K562 (cell line): Measurements from ENCODE around the gene PPP1R12C. TPM values are rescaled to one million over a fixed set of nuclear protein-coding genes. Genes with fewer than 3 reads are reported as not detected.

Source experiments
- ATAC-seq: fragments of 200-7000 bp; cut with Tn5 transposase; 3 replicates; pipeline ENCODE4 v1.9.1; 2020; ENCODE audit warnings: moderate library complexity
- BruUV-seq: library from RNA; stranded (reverse); fragments of 400-500 nt; replicated peaks from 2 replicates; lab custom pipeline; 2021; lab: Mats Ljungman, UMichigan
- CTCF ChIA-PET: fragments of 300-600 bp; formaldehyde crosslinking; extraction: SDS; loops from one replicate; lab custom pipeline; 2021; ENCODE audit warnings: low intra/inter-chr PET ratio; lab: Yijun Ruan, JAX
- POLR2A ChIA-PET: fragments of 300-600, 350-650 bp; sonication (Branson Sonifier 250); formaldehyde crosslinking; extraction: SDS; loops from one replicate; lab custom pipeline; 2021; ENCODE audit warnings: antibody characterized with exemption, inconsistent platforms; lab: Yijun Ruan, JAX
- DNase-seq, 4 experiments: peaks; one replicate each; pipeline versions ENCODE4 v3.0.0 to v3.0.0-alpha.2; 2011 to 2018; ENCODE audit warnings: low spot score in 3 of 4, mixed read lengths in 3 of 4; ENCODE audit errors: extremely low read depth in 1 of 4
- FAIRE-seq: peaks from 2 replicates; lab custom pipeline; 2011; peaks lifted over from hg19 to GRCh38; lab: Jason Lieb, UNC
- H2AFZ ChIP-seq: 2 replicates; pipeline ENCODE4 v1.6.0; 2011; ENCODE audit warnings: low read depth, low read length, control low read depth, inconsistent platforms
- H3K27ac ChIP-seq: fragments of 200-600 bp; 3 replicates; pipeline ENCODE4 v1.8.0; 2011; ENCODE audit warnings: low read depth, mild to moderate bottlenecking, control low read depth, inconsistent platforms, low read length, moderate library complexity, mixed read lengths; ENCODE audit errors: extremely low read depth
- H3K27me3 ChIP-seq, 2 experiments: fragments of 300-600 bp in 1 of 2; 2 replicates in 1 of 2; 3 replicates in 1 of 2; pipeline versions ENCODE4 v1.6.0 to v1.8.0; 2011; ENCODE audit warnings: inconsistent platforms in 2 of 2, low read length in 2 of 2, mild to moderate bottlenecking in 1 of 2, mixed read lengths in 1 of 2, moderate library complexity in 1 of 2; ENCODE audit not compliant: control insufficient read depth in 2 of 2, insufficient read depth in 2 of 2
- H3K36me3 ChIP-seq: fragments of 300-600 bp; 3 replicates; pipeline ENCODE4 v1.8.0; 2011; ENCODE audit warnings: mild to moderate bottlenecking, low read length, inconsistent platforms; ENCODE audit not compliant: control insufficient read depth, insufficient read depth
- H3K4me1 ChIP-seq, 2 experiments: fragments of 200-600 bp in 1 of 2; replicated peaks in 1 of 2; 2 replicates in 1 of 2; 3 replicates in 1 of 2; pipeline versions ENCODE4 v1.5.1 to v1.8.0; 2011; ENCODE audit warnings: inconsistent platforms in 2 of 2, low read length in 2 of 2, mild to moderate bottlenecking in 1 of 2, mixed read lengths in 1 of 2, moderate library complexity in 1 of 2; ENCODE audit not compliant: control insufficient read depth in 2 of 2, insufficient read depth in 2 of 2
- H3K4me2 ChIP-seq: 2 replicates; pipeline ENCODE4 v1.6.1; 2011; ENCODE audit warnings: low read length, control low read depth, inconsistent platforms, mixed read lengths; ENCODE audit not compliant: insufficient read depth
- H3K4me3 ChIP-seq: fragments of 200-600 bp; sonication (generic), shearing (Covaris generic); 2 replicates; pipeline ENCODE4 v1.5.1; 2016; ENCODE audit warnings: control low read depth, inconsistent platforms
- H3K79me2 ChIP-seq: fragments of 200-600 bp; 3 replicates; pipeline ENCODE4 v1.8.0; 2011; ENCODE audit warnings: low read length, inconsistent platforms; ENCODE audit not compliant: control insufficient read depth, insufficient read depth
- H3K9ac ChIP-seq, 2 experiments: 2 replicates each; pipeline versions ENCODE4 v1.6.0 to v1.6.1; 2011; ENCODE audit warnings: low read depth in 2 of 2, low read length in 2 of 2, control low read depth in 1 of 2, inconsistent platforms in 1 of 2, mild to moderate bottlenecking in 1 of 2, mixed read lengths in 1 of 2; ENCODE audit not compliant: insufficient read depth in 1 of 2
- H3K9me1 ChIP-seq: one replicate; pipeline ENCODE4 v1.6.0; 2011; ENCODE audit warnings: inconsistent platforms, mild to moderate bottlenecking, low read length, moderate library complexity; ENCODE audit not compliant: control insufficient read depth, insufficient read depth
- H3K9me3 ChIP-seq: replicated peaks from 2 replicates; pipeline ENCODE4 v1.5.1; 2011; ENCODE audit warnings: low read depth, low read length, inconsistent platforms; ENCODE audit not compliant: control insufficient read depth, insufficient read depth
- H4K20me1 ChIP-seq: replicated peaks from 2 replicates; pipeline ENCODE4 v1.6.1; 2011; ENCODE audit warnings: low read length, inconsistent platforms, mixed read lengths; ENCODE audit not compliant: control insufficient read depth, insufficient read depth
- ATF1 ChIP-seq, 2 experiments: fragments of 450-650 bp in 1 of 2; IDR thresholded peaks; 2 replicates each; pipeline ENCODE4 v1.6.1; 2016; ENCODE audit warnings: missing compliant biosample characterization in 1 of 2, missing genetic modification characterization in 1 of 2
- BHLHE40 ChIP-seq: IDR thresholded peaks from 2 replicates; pipeline ENCODE4 v1.6.1; 2011; ENCODE audit warnings: low read length, improper control_type of control experiment
- CAMTA2 ChIP-seq: fragments of 250-450 bp; sonication (Bioruptor Pico); conservative IDR thresholded peaks from 2 replicates; pipeline ENCODE4 v1.5.1; 2022
- CSDE1 ChIP-seq, 2 experiments: fragments of 450-650 bp; IDR thresholded peaks; 2 replicates each; pipeline ENCODE4 v1.6.1; 2016; ENCODE audit warnings: mild to moderate bottlenecking in 1 of 2
- E2F4 ChIP-seq: sonication (generic); formaldehyde crosslinking; IDR thresholded peaks from 2 replicates; pipeline ENCODE4 v1.8.0; 2022; ENCODE audit warnings: mild to moderate bottlenecking, low read depth, missing genetic modification reagents
- EHMT2 ChIP-seq: fragments of 450-650 bp; IDR thresholded peaks from 2 replicates; pipeline ENCODE4 v1.6.1; 2018; ENCODE audit warnings: antibody characterized with exemption
- HBP1 ChIP-seq: fragments of 450-650 bp; formaldehyde crosslinking; IDR thresholded peaks from 2 replicates; pipeline ENCODE4 v1.4.0; 2022; ENCODE audit warnings: missing genetic modification characterization
- HLTF ChIP-seq: fragments of 450-650 bp; IDR thresholded peaks from 2 replicates; pipeline ENCODE4 v1.6.1; 2016
- HMG20A ChIP-seq: fragments of 450-650 bp; formaldehyde crosslinking; conservative IDR thresholded peaks from 2 replicates; pipeline ENCODE4 v1.4.0; 2020; ENCODE audit warnings: mild to moderate bottlenecking, mixed read lengths
- IFI16 ChIP-seq: fragments of 250-450 bp; sonication (Bioruptor Pico); IDR thresholded peaks from 2 replicates; pipeline ENCODE4 v2.1.2; 2022; ENCODE audit warnings: mild to moderate bottlenecking, inconsistent platforms
- KDM4B ChIP-seq, 2 experiments: fragments of 450-650 bp in 1 of 2; sonication (generic) in 1 of 2; IDR thresholded peaks; 2 replicates each; pipeline ENCODE4 v1.6.1; 2016 to 2017; ENCODE audit warnings: borderline replicate concordance in 2 of 2, antibody characterized with exemption in 1 of 2, low read depth in 1 of 2, mild to moderate bottlenecking in 1 of 2
- MAFG ChIP-seq: fragments of 450-650 bp; conservative IDR thresholded peaks from 2 replicates; pipeline ENCODE4 v1.6.1; 2016; ENCODE audit warnings: missing genetic modification characterization, missing compliant biosample characterization
- MXI1 ChIP-seq: IDR thresholded peaks from 2 replicates; pipeline ENCODE4 v1.6.1; 2011; ENCODE audit warnings: low read depth, mild to moderate bottlenecking, improper control_type of control experiment, low read length
- NCOA2 ChIP-seq, 2 experiments: fragments of 450-650 bp; IDR thresholded peaks; 2 replicates each; pipeline ENCODE4 v1.6.1; 2018; ENCODE audit warnings: mild to moderate bottlenecking in 2 of 2, moderate library complexity in 1 of 2; ENCODE audit not compliant: partially characterized antibody in 2 of 2
- POLR2AphosphoS5 ChIP-seq: IDR thresholded peaks from 2 replicates; pipeline ENCODE4 v1.6.1; 2011; ENCODE audit warnings: mild to moderate bottlenecking, low read depth, low read length, moderate library complexity; ENCODE audit not compliant: control insufficient read depth, insufficient read depth
- POLR2H ChIP-seq: IDR thresholded peaks from 2 replicates; pipeline ENCODE4 v1.6.1; 2016; ENCODE audit warnings: missing genetic modification characterization, low read depth, mild to moderate bottlenecking, control low read depth, missing compliant biosample characterization, moderate library complexity
- RHOXF2B ChIP-seq: fragments of 250-450 bp; sonication (Bioruptor Pico); conservative IDR thresholded peaks from 2 replicates; pipeline ENCODE4 v1.5.1; 2021
- TBP ChIP-seq: optimal IDR thresholded peaks from 2 replicates; pipeline ENCODE3; 2011; ENCODE audit warnings: low read depth, low read length, improper control_type of control experiment
- ZNF184 ChIP-seq: sonication (generic); formaldehyde crosslinking; IDR thresholded peaks from 2 replicates; pipeline ENCODE4 v1.5.0; 2020; ENCODE audit warnings: missing genetic modification reagents
- ZNF77 ChIP-seq: fragments of 250-450 bp; sonication (Bioruptor Pico); IDR thresholded peaks from 2 replicates; pipeline ENCODE4 v1.5.0; 2020
- WGBS: fragments of 100-300 bp; shearing (Covaris generic); methylation state at CpG from one replicate; pipeline ENCODE4 v1.1.6; 2016; ENCODE audit warnings: low coverage, mixed read lengths; ENCODE audit not compliant: insufficient coverage; ENCODE audit errors: missing lambda C conversion rate; 5-methylcytosine and 5-hydroxymethylcytosine counted together
- in situ Hi-C: fragments of 300-500 bp; cut with MboI; formaldehyde crosslinking; loops from 4 replicates; pipeline ENCODE4 v1.15.0; 2018; ENCODE audit warnings: inconsistent platforms, mixed read lengths
- intact Hi-C: fragments of 100-400 bp; cut with micrococcal nuclease; formaldehyde crosslinking; loops from 2 replicates; pipeline ENCODE4 v1.14.2; 2022
- polyA plus RNA-seq, 8 experiments: library from polyadenylated mRNA; depleted of rRNA in 4 of 8; stranded (reverse) in 5 of 8; unstranded in 3 of 8; fragments of >200 nt; fragmentation: Nextera tagmentation in 2 of 8; fragmentation: Illumina TruSeq in 1 of 8; extraction: Ambion mirVana in 2 of 8; extraction: Trizol in 1 of 8; gene quantifications; 2 replicates each; pipeline versions ENCODE4 v1.2.1 to v1.2.3, GENCODE V29; 2011 to 2014; ENCODE audit warnings: inconsistent platforms in 1 of 8, missing spikeins in 1 of 8
- total RNA-seq, 7 experiments: library from RNA; depleted of rRNA in 6 of 7; stranded (reverse); fragments of >200 nt in 6 of 7; fragmentation: Illumina TruSeq in 2 of 7; extraction: Trizol in 2 of 7; gene quantifications; 2 replicates each; pipeline versions ENCODE4 v1.2.1 to v1.2.3, GENCODE V29; 2011 to 2021; ENCODE audit warnings: low replicate concordance in 1 of 7

Gene PPP1R12C
- total and polyA plus RNA-seq, 9 of the 15 experiments (the other 6 are each of a cell fraction or from before 2014, with no cell fraction given), result 1.8 to 136 (median 33.7) TPM

GRCh38 chr19:55080121-55080967 is 37.1 kb downstream of the PPP1R12C start:
- peaks cover 7% of the 10 kb centered on the region; the same call in 1 of the 3 replicates for H3K36me3 ChIP-seq
- intact Hi-C loops, result loop anchor here (10.0 kb wide), 1 partner anchor 334 kb away; no protein-coding TSS in a partner anchor
- H3K9me1 ChIP-seq, result no peaks in the 10 kb centered on the region
- in situ Hi-C loops, result no loop called here
- H3K9me3 ChIP-seq, result no peaks in the 10 kb centered on the region
- H3K4me2 ChIP-seq, result peak overlapping the region; percentile 98
- ChIA-PET CTCF (no interaction called here), POLR2A (interaction anchor here (0.5 to 2.4 kb wide), 12 partner anchors 9 to 317 kb away, joined by 3 to 32 read pairs (median 4); partner anchors contain the start of gene RDH13)
- peak overlapping the region; percentile 86 for H3K4me3 ChIP-seq
- under 1% methylated on average over 54 of the region's 55 CpGs for WGBS
- peak; percentile 93 to 98 (median 96) for DNase-seq
- peak overlapping the region; percentile 93 for H2AFZ ChIP-seq
- peaks cover 0 to 55% of the 10 kb centered on the region in 2 experiments; a peak in 3 of 5 replicates for H3K4me1 ChIP-seq
- H4K20me1 ChIP-seq, result no peaks in the 10 kb centered on the region
- H3K27ac ChIP-seq, result peak overlapping the region; percentile 99
- BruUV-seq, result TSS peak; percentile 83
- peaks cover 7% of the 10 kb centered on the region; the same call in 2 of the 3 replicates for H3K79me2 ChIP-seq
- H3K9ac ChIP-seq, result peak overlapping the region; percentile 92 to 95
- peak; percentile 91 for ATAC-seq
- no peaks in the 10 kb centered on the region for H3K27me3 ChIP-seq
- FAIRE-seq, result peak; percentile 93
- TF ChIP-seq KDM4B (IDR thresholded peaks at IDR 0.05; ENCODE audit: borderline replicate concordance in 2 of 2, low read depth in 1 of 2) (peak in 1 of 2 experiments; percentile 75; a peak in 1 of 4 replicates), E2F4 (CRISPR knock-in tag) (no peak; the same call in 1 of the 2 replicates), TBP (peak; percentile 62), ZNF184 (CRISPR knock-in tag) (no peak), EHMT2 (no peak), IFI16 (CRISPR knock-in tag) (no peak), HMG20A (CRISPR knock-in tag) (no peak), ATF1 (CRISPR knock-in tag; IDR thresholded peaks at IDR 0.05) (0 out of 2 replicates have a peak, but pooled peaks have one; percentile 10), ATF1 (tag; IDR thresholded peaks at IDR 0.05) (no peak), NCOA2 (IDR thresholded peaks at IDR 0.05; ENCODE audit: partially characterized antibody in 2 of 2) (no peak), CAMTA2 (CRISPR knock-in tag) (no peak), RHOXF2B (CRISPR knock-in tag) (no peak), HLTF (peak; percentile 75; the same call in 1 of the 2 replicates), HBP1 (CRISPR knock-in tag) (peak; percentile 93), CSDE1 (IDR thresholded peaks at IDR 0.05) (no peak), POLR2H (tag) (peak; percentile 47), BHLHE40 (peak; percentile 54; the same call in 1 of the 2 replicates), ZNF77 (CRISPR knock-in tag) (no peak), POLR2AphosphoS5 (peak; percentile 50; the same call in 1 of the 2 replicates), MAFG (tag) (no peak), MXI1 (0 out of 2 replicates have a peak, but pooled peaks have one; percentile 55)
